Endothelial cell of umbilical vein (primary cell): Measurements from ENCODE around the gene MORC3. TPM values are rescaled to one million over a fixed set of nuclear protein-coding genes. Genes with fewer than 3 reads are reported as not detected.

ENCODE experiments used
- BruUV-seq: library from RNA; stranded (reverse); fragments of 400-500 nt; replicated peaks from 2 replicates; lab custom pipeline; 2021; lab: Mats Ljungman, UMichigan
- CTCF ChIA-PET: fragments of 300-600, 350-600 bp; sonication (Branson Sonifier 250); formaldehyde crosslinking; loops from one replicate; lab custom pipeline; 2021; ENCODE audit warnings: antibody characterized with exemption, inconsistent platforms; lab: Charles Lee
- POLR2A ChIA-PET: fragments of 300-600, 350-600 bp; sonication (Branson Sonifier 250); formaldehyde crosslinking; loops from one replicate; lab custom pipeline; 2021; ENCODE audit warnings: antibody characterized with exemption, inconsistent platforms; lab: Charles Lee
- DNase-seq: peaks from one replicate; pipeline ENCODE4 v3.0.0-alpha.2; 2011; ENCODE audit warnings: low read depth, low spot score
- FAIRE-seq: peaks from 2 replicates; lab custom pipeline; 2011; peaks lifted over from hg19 to GRCh38; lab: Jason Lieb, UNC
- H2AFZ ChIP-seq: 2 replicates; pipeline ENCODE4 v1.6.0; 2012; ENCODE audit warnings: low read depth, low read length, control low read depth, inconsistent platforms
- H3K27ac ChIP-seq: 2 replicates; pipeline ENCODE4 v1.5.1; 2011; ENCODE audit warnings: low read depth, mild to moderate bottlenecking, control low read depth, low read length, moderate library complexity; ENCODE audit not compliant: insufficient read depth
- H3K27me3 ChIP-seq, 2 experiments: 2 replicates each; pipeline versions ENCODE4 v1.6.0 to v1.6.1; 2011; ENCODE audit warnings: low read length in 2 of 2, mixed read lengths in 1 of 2; ENCODE audit not compliant: control insufficient read depth in 2 of 2, insufficient read depth in 2 of 2
- H3K36me3 ChIP-seq, 2 experiments: 2 replicates in 1 of 2; 3 replicates in 1 of 2; pipeline ENCODE4 v1.5.1; 2011; ENCODE audit warnings: low read length in 2 of 2, mild to moderate bottlenecking in 1 of 2, moderate library complexity in 1 of 2; ENCODE audit not compliant: control insufficient read depth in 2 of 2, insufficient read depth in 2 of 2; ENCODE audit errors: extremely low read depth in 1 of 2
- H3K4me1 ChIP-seq: 3 replicates; pipeline ENCODE4 v1.5.1; 2011; ENCODE audit warnings: mild to moderate bottlenecking, low read length; ENCODE audit not compliant: control insufficient read depth, insufficient read depth; ENCODE audit errors: extremely low read depth
- H3K4me2 ChIP-seq: 2 replicates; pipeline ENCODE4 v1.6.1; 2011; ENCODE audit warnings: low read length, control low read depth, mixed read lengths; ENCODE audit not compliant: insufficient read depth
- H3K4me3 ChIP-seq, 3 experiments: fragments of 200-600 bp in 1 of 3; sonication (generic), shearing (Covaris generic) in 1 of 3; replicated peaks in 1 of 3; 2 replicates each; pipeline ENCODE4 v1.5.1; 2011 to 2016; ENCODE audit warnings: control low read depth in 3 of 3, low read length in 3 of 3, mild to moderate bottlenecking in 2 of 3, inconsistent platforms in 1 of 3, low read depth in 1 of 3, moderate library complexity in 1 of 3; ENCODE audit not compliant: insufficient read depth in 1 of 3
- H3K79me2 ChIP-seq: 2 replicates; pipeline ENCODE4 v1.6.0; 2012; ENCODE audit warnings: low read length, inconsistent platforms; ENCODE audit not compliant: control insufficient read depth, insufficient read depth
- H3K9ac ChIP-seq: replicated peaks from 2 replicates; pipeline ENCODE3; 2011; ENCODE audit warnings: low read length, control low read depth; ENCODE audit not compliant: insufficient read depth; ENCODE audit errors: extremely low read depth
- H3K9me1 ChIP-seq: replicated peaks from 3 replicates; pipeline ENCODE4 v1.6.0; 2011; ENCODE audit warnings: mild to moderate bottlenecking, low read length; ENCODE audit not compliant: control insufficient read depth, insufficient read depth; ENCODE audit errors: extremely low read depth
- H3K9me3 ChIP-seq: replicated peaks from 2 replicates; pipeline ENCODE4 v1.5.1; 2012; ENCODE audit warnings: low read length, inconsistent platforms; ENCODE audit not compliant: control insufficient read depth, insufficient read depth
- H4K20me1 ChIP-seq: replicated peaks from 2 replicates; pipeline ENCODE3; 2011; ENCODE audit warnings: mild to moderate bottlenecking, low read length; ENCODE audit not compliant: control insufficient read depth, insufficient read depth; ENCODE audit errors: extremely low read depth
- CTCF ChIP-seq, 2 donors: IDR thresholded peaks; 1 replicate in 1 of 2; 2 replicates in 1 of 2; pipeline ENCODE4 v1.5.1; 2011; ENCODE audit warnings: low read length in 2 of 2, mild to moderate bottlenecking in 2 of 2, moderate library complexity in 2 of 2, control low read depth in 1 of 2, inconsistent platforms in 1 of 2, low read depth in 1 of 2; ENCODE audit not compliant: insufficient read depth in 1 of 2; ENCODE audit errors: extremely low read depth in 1 of 2
- EZH2 ChIP-seq: IDR thresholded peaks from 2 replicates; pipeline ENCODE4 v1.6.1; 2012; ENCODE audit warnings: borderline replicate concordance, low read depth, mild to moderate bottlenecking, moderate library complexity, low read length, inconsistent platforms; ENCODE audit not compliant: severe bottlenecking
- JUN ChIP-seq: IDR thresholded peaks from 2 replicates; pipeline ENCODE4 v1.6.1; 2011; ENCODE audit warnings: borderline replicate concordance, low read depth; ENCODE audit not compliant: insufficient read length, insufficient read depth
- MAX ChIP-seq: IDR thresholded peaks from 2 replicates; pipeline ENCODE4 v1.6.1; 2011; ENCODE audit not compliant: insufficient read depth, insufficient read length
- MYC ChIP-seq: IDR thresholded peaks from one replicate; pipeline ENCODE4 v1.6.1; 2011; ENCODE audit warnings: mild to moderate bottlenecking, low read depth, low read length
- POLR2AphosphoS5 ChIP-seq: IDR thresholded peaks from 2 replicates; pipeline ENCODE4 v1.6.1; 2012; ENCODE audit warnings: low read depth, mild to moderate bottlenecking, control low read depth, low read length, moderate library complexity; ENCODE audit not compliant: insufficient read depth
- dilution Hi-C: fragments of 300-500 bp; cut with MboI; formaldehyde crosslinking; loops from one replicate; pipeline ENCODE4 v1.15.0; 2019; ENCODE audit warnings: low sequenced_read_pairs; ENCODE audit not compliant: extremely low pct_ligation_motif_present
- intact Hi-C: fragments of 100-400 bp; cut with micrococcal nuclease; formaldehyde crosslinking; loops from one replicate; pipeline ENCODE4 v1.10.0; 2022
- polyA plus RNA-seq, 4 experiments: library from polyadenylated mRNA; depleted of rRNA in 3 of 4; stranded (reverse) in 3 of 4; unstranded in 1 of 4; fragments of >200 nt; gene quantifications; 2 replicates each; pipeline versions ENCODE4 v1.2.1 to v1.2.3, GENCODE V29; 2011 to 2012; ENCODE audit warnings: missing spikeins in 1 of 4
- total RNA-seq: library from RNA; stranded (reverse); gene quantifications from 2 replicates; pipeline ENCODE4 v1.2.3, GENCODE V29; 2021

MORC3 gene
- total and polyA plus RNA-seq, 2 donors (not counting 3 experiments of a cell fraction or from before 2014, with no cell fraction given): 7.3 to 25.3 TPM

GRCh38 chr21:36424592-36424991 is 104.6 kb downstream of the MORC3 start:
- no TSS peak for BruUV-seq
- DNase-seq: no peak
- peak; percentile 12 for FAIRE-seq
- intact Hi-C loops (loop anchor here (5.0 kb wide), 3 partner anchors 218 to 438 kb away; no protein-coding TSS in a partner anchor), dilution Hi-C loops (no loop called here)
- peaks cover 5% of the 10 kb centered on the region for H3K79me2 ChIP-seq
- peaks cover 14% of the 10 kb centered on the region for H3K4me1 ChIP-seq
- no peaks in the 10 kb centered on the region for H3K27me3 ChIP-seq
- no peaks in the 10 kb centered on the region for H3K36me3 ChIP-seq
- no peak overlapping the region for H3K27ac ChIP-seq
- no peaks in the 10 kb centered on the region for H3K9me3 ChIP-seq
- H2AFZ ChIP-seq: no peak overlapping the region
- no peak overlapping the region for H3K4me3 ChIP-seq
- H3K9me1 ChIP-seq: no peaks in the 10 kb centered on the region
- ChIA-PET POLR2A (interaction anchor here (0.7 kb wide), 1 partner anchor 1010 kb away, joined by 4 read pairs; no protein-coding TSS in a partner anchor), CTCF (no interaction called here)
- no peaks in the 10 kb centered on the region for H4K20me1 ChIP-seq
- H3K4me2 ChIP-seq: no peak overlapping the region
- TF ChIP-seq POLR2AphosphoS5 (no peak), MAX (no peak), CTCF (IDR thresholded peaks at IDR 0.05; ENCODE audit: extremely low read depth in 1 of 2, insufficient read depth in 1 of 2, low read depth in 1 of 2, low read length in 2 of 2) (no peak), JUN (no peak), EZH2 (no peak), MYC (no peak)
- no peak overlapping the region for H3K9ac ChIP-seq
